Measurements from ENCODE around the gene FTO. TPM values are rescaled to one million over a fixed set of nuclear protein-coding genes. Genes with fewer than 3 reads are reported as not detected.
A peak's percentile ranks its signal among the peaks of the same experiment; 100 is the strongest.

The FTO gene
- total and polyA plus RNA-seq, 2 of the 13 experiments (the other 11 are each of a cell fraction or from before 2014, with no cell fraction given) = 41.6 to 55.8 TPM

GRCh38 chr16:54193665-54194333, 489.8 kb downstream of the FTO start (continued):
- peak; percentile 29; the same call in 1 of the 2 replicates for TF ChIP-seq DRAP1 (CRISPR knock-in tag; IDR thresholded peaks at IDR 0.05)
- no peak for TF ChIP-seq ZHX1 (CRISPR knock-in tag; IDR thresholded peaks at IDR 0.05; ENCODE audit: low read depth)
- no peak for TF ChIP-seq MATR3 (CRISPR knock-in tag; IDR thresholded peaks at IDR 0.05)
- peak; percentile 73 for TF ChIP-seq RBM39 (IDR thresholded peaks at IDR 0.05; ENCODE audit: low read depth, low read length, poor library complexity, severe bottlenecking)
- TF ChIP-seq ZBTB7A (CRISPR knock-in tag; IDR thresholded peaks at IDR 0.05) = no peak; the same call in 1 of the 2 replicates
- TF ChIP-seq ZSCAN12 (CRISPR knock-in tag; IDR thresholded peaks at IDR 0.05) = no peak
- no peak for TF ChIP-seq ZUFSP (CRISPR knock-in tag; IDR thresholded peaks at IDR 0.05; ENCODE audit: borderline replicate concordance)
- TF ChIP-seq PLSCR1 (CRISPR knock-in tag; IDR thresholded peaks at IDR 0.05; ENCODE audit: borderline replicate concordance) = no peak
- 0 out of 2 replicates have a peak, but pooled peaks have one; percentile 53 for TF ChIP-seq ZFP36L2 (CRISPR knock-in tag; IDR thresholded peaks at IDR 0.05)
- peak; percentile 87 for TF ChIP-seq STAG1 (CRISPR knock-in tag; IDR thresholded peaks at IDR 0.05)
- no peak for TF ChIP-seq PRMT3 (CRISPR knock-in tag; IDR thresholded peaks at IDR 0.05; ENCODE audit: borderline replicate concordance, low read depth)
- no peak for TF ChIP-seq ZNF737 (CRISPR knock-in tag; IDR thresholded peaks at IDR 0.05; ENCODE audit: borderline replicate concordance)
- no peak for TF ChIP-seq ZNF136 (CRISPR knock-in tag; IDR thresholded peaks at IDR 0.05; ENCODE audit: low read depth)
- no peak for TF ChIP-seq ZNF550 (CRISPR knock-in tag; IDR thresholded peaks at IDR 0.05; ENCODE audit: borderline replicate concordance)
- no peak for TF ChIP-seq GTF3A (CRISPR knock-in tag; conservative IDR thresholded peaks at IDR 0.05)
- TF ChIP-seq SP2 (CRISPR knock-in tag; IDR thresholded peaks at IDR 0.05) = no peak
- no peak for TF ChIP-seq PHF5A (CRISPR knock-in tag; IDR thresholded peaks at IDR 0.05; ENCODE audit: low read depth, unreplicated experiment)
- peak; percentile 53; the same call in 1 of the 2 replicates for TF ChIP-seq ZNF792 (CRISPR knock-in tag; IDR thresholded peaks at IDR 0.05)
- no peak for TF ChIP-seq PAXIP1 (CRISPR knock-in tag; conservative IDR thresholded peaks at IDR 0.05)
- no peak for TF ChIP-seq SMAD9 (CRISPR knock-in tag; IDR thresholded peaks at IDR 0.05)
